H1 (cell line): Measurements from ENCODE around the gene SERPINH1. TPM values are rescaled to one million over a fixed set of nuclear protein-coding genes. Genes with fewer than 3 reads are reported as not detected.
A peak's percentile ranks its signal among the peaks of the same experiment; 100 is the strongest.

ENCODE experiments used
- BACH1 ChIP-seq: IDR thresholded peaks from 2 replicates; pipeline ENCODE4 v1.6.1; 2012; ENCODE audit warnings: low read length, improper control_type of control experiment
- BRCA1 ChIP-seq: IDR thresholded peaks from 2 replicates; pipeline ENCODE4 v1.6.1; 2012; ENCODE audit warnings: low read depth, low read length, improper control_type of control experiment
- CEBPB ChIP-seq: IDR thresholded peaks from 2 replicates; pipeline ENCODE4 v1.6.1; 2012; ENCODE audit warnings: low read depth, low read length
- CHD2 ChIP-seq: IDR thresholded peaks from 2 replicates; pipeline ENCODE4 v1.6.1; 2012; ENCODE audit warnings: low read length, improper control_type of control experiment
- EGR1 ChIP-seq: IDR thresholded peaks from 2 replicates; pipeline ENCODE4 v1.6.1; 2011; ENCODE audit warnings: low read depth, low read length, borderline replicate concordance
- HDAC6 ChIP-seq: IDR thresholded peaks from one replicate; pipeline ENCODE4 v1.7.1; 2012; ENCODE audit warnings: low read depth, mild to moderate bottlenecking, inconsistent platforms, low read length, moderate library complexity
- JUN ChIP-seq: IDR thresholded peaks from 2 replicates; pipeline ENCODE4 v1.6.1; 2011; ENCODE audit warnings: low read depth, mild to moderate bottlenecking, improper control_type of control experiment, low read length
- KDM5A ChIP-seq: fragments of 200-600 bp; IDR thresholded peaks from 2 replicates; pipeline ENCODE4 v1.7.1; 2012; ENCODE audit warnings: mild to moderate bottlenecking, low read length, inconsistent platforms, mixed read lengths
- MAFK ChIP-seq: IDR thresholded peaks from 2 replicates; pipeline ENCODE4 v1.6.1; 2012; ENCODE audit warnings: low read depth, mild to moderate bottlenecking, improper control_type of control experiment, low read length
- NANOG ChIP-seq: IDR thresholded peaks from 2 replicates; pipeline ENCODE4 v1.6.1; 2011; ENCODE audit warnings: low read length, low read depth, mild to moderate bottlenecking, inconsistent platforms; ENCODE audit not compliant: insufficient read depth, poor library complexity, severe bottlenecking
- PHF8 ChIP-seq: fragments of 200-600 bp; sonication (generic); conservative IDR thresholded peaks from 2 replicates; pipeline ENCODE4 v1.7.1; 2012; ENCODE audit warnings: low read depth, mild to moderate bottlenecking, inconsistent platforms, low read length, moderate library complexity
- POLR2AphosphoS5 ChIP-seq: IDR thresholded peaks from 2 replicates; pipeline ENCODE4 v1.6.1; 2011; ENCODE audit warnings: low read depth, low read length
- RAD21 ChIP-seq, 2 experiments: IDR thresholded peaks in 1 of 2; conservative IDR thresholded peaks in 1 of 2; 2 replicates each; pipeline ENCODE4 v1.6.1; 2011; ENCODE audit warnings: low read depth in 2 of 2, low read length in 2 of 2, improper control_type of control experiment in 1 of 2, inconsistent platforms in 1 of 2, mild to moderate bottlenecking in 1 of 2, moderate library complexity in 1 of 2
- RNF2 ChIP-seq: fragments of 200-900, 300-1000 bp; sonication (generic); IDR thresholded peaks from 2 replicates; pipeline ENCODE4 v1.7.1; 2016; ENCODE audit warnings: borderline replicate concordance, low read depth, mild to moderate bottlenecking, antibody characterized with exemption, low read length; ENCODE audit not compliant: poor library complexity, severe bottlenecking; ENCODE audit errors: missing control alignments
- RXRA ChIP-seq: IDR thresholded peaks from 2 replicates; pipeline ENCODE4 v1.6.1; 2011; ENCODE audit warnings: low read depth, mild to moderate bottlenecking, low read length, moderate library complexity; ENCODE audit not compliant: insufficient read depth
- SAP30 ChIP-seq: fragments of 300-600 bp; sonication (generic); IDR thresholded peaks from 2 replicates; pipeline ENCODE4 v1.7.1; 2012; ENCODE audit warnings: low read length, moderate library complexity, mild to moderate bottlenecking, inconsistent platforms; ENCODE audit not compliant: insufficient read depth, insufficient replicate concordance
- SIN3A ChIP-seq, 2 experiments: IDR thresholded peaks in 1 of 2; conservative IDR thresholded peaks in 1 of 2; 2 replicates each; pipeline ENCODE4 v1.6.1; 2011 to 2012; ENCODE audit warnings: low read length in 2 of 2, improper control_type of control experiment in 1 of 2, low read depth in 1 of 2, mild to moderate bottlenecking in 1 of 2
- SRF ChIP-seq: IDR thresholded peaks from 2 replicates; pipeline ENCODE4 v1.6.1; 2011; ENCODE audit warnings: mild to moderate bottlenecking, low read depth, low read length, moderate library complexity
- SUZ12 ChIP-seq: fragments of 200-600 bp; sonication (generic); IDR thresholded peaks from 2 replicates; pipeline ENCODE4 v1.6.1; 2012; ENCODE audit warnings: mild to moderate bottlenecking, inconsistent platforms, low read length, moderate library complexity, mixed read lengths
- TEAD4 ChIP-seq: IDR thresholded peaks from 2 replicates; pipeline ENCODE4 v1.6.1; 2012; ENCODE audit warnings: low read depth, low read length, inconsistent platforms, mixed read lengths
- polyA plus RNA-seq, 7 experiments: library from polyadenylated mRNA; depleted of rRNA in 3 of 7; stranded (reverse) in 5 of 7; unstranded in 2 of 7; fragments of >200 nt in 5 of 7; fragments of 200-250 nt in 2 of 7; gene quantifications; 1 replicate in 5 of 7; 2 replicates in 1 of 7; 4 replicates in 1 of 7; pipeline versions ENCODE4 v1.2.1 to v1.2.3, GENCODE V29; 2011 to 2013; ENCODE audit warnings: missing spikeins in 2 of 7, mixed read lengths in 2 of 7
- total RNA-seq: library from RNA; stranded (reverse); fragmentation: NEBNext Ultra II Directional; extraction: Animal tissue kit (Norgen Biotek cat#: 25700); gene quantifications from 2 replicates; pipeline ENCODE4 v1.2.1, GENCODE V29; 2021
- TF ChIP-seq, protein P1 (sequence below), 3 experiments: IDR thresholded peaks; 1 replicate in 2 of 3; 2 replicates in 1 of 3; pipeline versions ENCODE4 v1.5.1 to v1.6.1; 2011; ENCODE audit warnings: low read length in 3 of 3, mild to moderate bottlenecking in 3 of 3, inconsistent platforms in 2 of 3, low read depth in 1 of 3, moderate library complexity in 1 of 3; ENCODE audit not compliant: insufficient read depth in 1 of 3; ENCODE audit errors: control extremely low read depth in 1 of 3

The SERPINH1 gene
- total and polyA plus RNA-seq, 2 of the 8 experiments (the other 6 are each of a cell fraction or from before 2014, with no cell fraction given) = 420 to 621 TPM

- TF ChIP-seq, protein P1, sequence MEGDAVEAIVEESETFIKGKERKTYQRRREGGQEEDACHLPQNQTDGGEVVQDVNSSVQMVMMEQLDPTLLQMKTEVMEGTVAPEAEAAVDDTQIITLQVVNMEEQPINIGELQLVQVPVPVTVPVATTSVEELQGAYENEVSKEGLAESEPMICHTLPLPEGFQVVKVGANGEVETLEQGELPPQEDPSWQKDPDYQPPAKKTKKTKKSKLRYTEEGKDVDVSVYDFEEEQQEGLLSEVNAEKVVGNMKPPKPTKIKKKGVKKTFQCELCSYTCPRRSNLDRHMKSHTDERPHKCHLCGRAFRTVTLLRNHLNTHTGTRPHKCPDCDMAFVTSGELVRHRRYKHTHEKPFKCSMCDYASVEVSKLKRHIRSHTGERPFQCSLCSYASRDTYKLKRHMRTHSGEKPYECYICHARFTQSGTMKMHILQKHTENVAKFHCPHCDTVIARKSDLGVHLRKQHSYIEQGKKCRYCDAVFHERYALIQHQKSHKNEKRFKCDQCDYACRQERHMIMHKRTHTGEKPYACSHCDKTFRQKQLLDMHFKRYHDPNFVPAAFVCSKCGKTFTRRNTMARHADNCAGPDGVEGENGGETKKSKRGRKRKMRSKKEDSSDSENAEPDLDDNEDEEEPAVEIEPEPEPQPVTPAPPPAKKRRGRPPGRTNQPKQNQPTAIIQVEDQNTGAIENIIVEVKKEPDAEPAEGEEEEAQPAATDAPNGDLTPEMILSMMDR (IDR thresholded peaks at IDR 0.05; ENCODE audit: control extremely low read depth in 1 of 3, insufficient read depth in 1 of 3, low read depth in 1 of 3, low read length in 3 of 3) = peak; percentile 58 to 65 (median 64)
- TF ChIP-seq TEAD4 = no peak
- peak; percentile 49; the same call in 1 of the 2 replicates for TF ChIP-seq SUZ12
- TF ChIP-seq JUN = no peak
- TF ChIP-seq RAD21 (IDR thresholded peaks at IDR 0.05 in 1 of 2, conservative IDR thresholded peaks at IDR 0.05 in 1 of 2; ENCODE audit: low read depth in 2 of 2, low read length in 2 of 2) = peak; percentile 15 to 51; a peak in 3 of 4 replicates
- TF ChIP-seq CHD2 = no peak
- peak; percentile 4; the same call in 1 of the 2 replicates for TF ChIP-seq EGR1
- TF ChIP-seq KDM5A = no peak
- no peak for TF ChIP-seq RXRA
- no peak for TF ChIP-seq SRF
- no peak for TF ChIP-seq HDAC6
- peak; percentile 73; the same call in 1 of the 2 replicates for TF ChIP-seq BACH1
- peak; percentile 33; the same call in 1 of the 2 replicates for TF ChIP-seq POLR2AphosphoS5
- TF ChIP-seq NANOG = peak; percentile 4
- no peak for TF ChIP-seq CEBPB
- TF ChIP-seq BRCA1 = no peak
- no peak for TF ChIP-seq SAP30
- no peak for TF ChIP-seq PHF8
- peak in 1 of 2 experiments; percentile 33; a peak in 1 of 4 replicates for TF ChIP-seq SIN3A (conservative IDR thresholded peaks at IDR 0.05 in 1 of 2, IDR thresholded peaks at IDR 0.05 in 1 of 2; ENCODE audit: low read depth in 1 of 2, low read length in 2 of 2)
- no peak for TF ChIP-seq RNF2
- no peak for TF ChIP-seq MAFK
Observed at GRCh38 chr11:75525433-75526191, 36.4 kb upstream of the SERPINH1 start, which contains the start of gene GDPD5 (continued).
